ENCODE measurements around the gene THBS3. TPM values are rescaled to one million over a fixed set of nuclear protein-coding genes. Genes with fewer than 3 reads are reported as not detected.

Gene THBS3
- total and polyA plus RNA-seq, 9 of the 15 experiments (the other 6 are each of a cell fraction or from before 2014, with no cell fraction given), result 0.59 to 8.3 (median 3.2) TPM

DNA sequence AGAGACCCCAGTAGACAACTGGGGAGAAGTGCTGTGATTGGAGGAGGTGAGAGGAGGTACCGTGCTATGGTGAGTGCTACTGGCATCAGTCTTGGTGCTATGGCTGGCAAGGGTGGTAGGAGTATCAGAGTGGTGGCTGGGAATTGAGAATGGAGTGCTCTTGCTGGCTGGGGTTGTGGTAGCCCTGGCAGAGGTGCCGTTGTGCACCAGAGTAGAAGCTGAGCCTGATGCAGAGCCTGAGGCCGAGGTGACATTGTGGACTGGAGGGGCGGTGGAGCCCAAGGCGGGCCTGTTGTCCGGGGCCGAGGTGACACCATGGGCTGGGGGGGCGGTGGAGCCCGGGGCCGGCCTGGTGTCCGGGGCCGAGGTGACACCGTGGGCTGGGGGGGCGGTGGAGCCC is 19.4 kb downstream of the THBS3 start (continued):
- TF ChIP-seq MGA (IDR thresholded peaks at IDR 0.05) (no peak), U2AF2 (optimal IDR thresholded peaks at IDR 0.05; ENCODE audit: low read depth, low read length) (no peak), ZNF57 (CRISPR knock-in tag; IDR thresholded peaks at IDR 0.05) (no peak), SRSF7 (optimal IDR thresholded peaks at IDR 0.05; ENCODE audit: low read depth, low read length) (no peak), SUPT5H (IDR thresholded peaks at IDR 0.05) (no peak), NCOA4 (IDR thresholded peaks at IDR 0.05; ENCODE audit: partially characterized antibody) (no peak)
